Measurements from ENCODE around the gene E2F4.
A peak's percentile ranks its signal among the peaks of the same experiment; 100 is the strongest.

Gene E2F4

GRCh38 chr16:67226295-67226803, 34.4 kb downstream of the E2F4 start:
- DNase-seq (ENCODE audit: low read depth): no peak

DNA sequence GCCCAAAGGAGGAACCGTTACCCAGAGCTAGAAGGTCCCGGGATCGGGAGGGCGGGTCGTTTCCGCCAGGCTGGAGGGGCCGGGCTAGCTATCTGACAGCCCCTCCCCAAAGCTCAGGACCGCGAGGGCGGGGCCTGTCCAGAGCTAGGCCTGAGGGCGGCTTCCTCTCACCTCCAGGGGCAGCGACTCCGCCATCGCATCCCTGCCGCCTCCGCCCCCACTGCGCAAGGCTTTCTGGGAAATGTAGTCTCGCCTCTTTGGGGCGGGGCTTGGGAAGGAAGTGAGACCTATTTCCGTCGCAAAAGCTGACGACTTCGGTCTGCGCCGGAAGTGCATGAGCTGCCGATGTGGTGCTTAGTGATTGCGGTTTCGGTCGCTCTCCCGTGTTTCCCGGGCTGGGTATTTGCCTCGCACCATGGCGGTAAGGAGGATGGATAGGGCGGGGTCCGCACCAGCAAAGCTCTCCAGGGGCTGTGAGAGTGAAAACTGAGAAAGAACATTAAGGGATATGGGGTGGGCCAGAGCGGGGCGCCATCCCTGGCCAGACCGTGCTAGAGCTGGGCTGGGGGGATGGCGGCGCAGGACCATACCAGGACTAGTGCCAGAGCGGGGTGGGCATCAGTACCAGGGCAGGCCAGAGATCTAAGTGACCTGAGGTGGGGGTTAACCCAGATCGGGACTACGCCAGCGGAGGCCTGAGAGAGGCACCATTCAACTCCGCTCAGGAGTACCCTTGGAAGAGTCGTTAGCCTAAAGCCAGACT, 35.0 kb downstream of the E2F4 start, which contains the start of gene TMEM208:
TMEM208 (plus strand) TSS at position 327 of the 763 bp plus-strand sequence; CDS start at position 416, 89 bp downstream.
- DNase-seq (ENCODE audit: low read depth): peak; percentile 87
- peak; percentile 18 for TF ChIP-seq CTCF (conservative IDR thresholded peaks at IDR 0.05; ENCODE audit: low read depth, low read length)
- peak within 1 kb of the TSS; percentile 98 for H3K4me3 ChIP-seq (ENCODE audit: low read length)

More at GRCh38 chr16:67226295-67226803, 34.4 kb downstream of the E2F4 start:
- H3K4me3 ChIP-seq (ENCODE audit: low read length): peak overlapping the region; percentile 98
- no peak for TF ChIP-seq CTCF (conservative IDR thresholded peaks at IDR 0.05; ENCODE audit: low read depth, low read length)

- H3K4me3 ChIP-seq (ENCODE audit: low read length): peak overlapping the region; percentile 98
- no peak for TF ChIP-seq CTCF (conservative IDR thresholded peaks at IDR 0.05; ENCODE audit: low read depth, low read length)
- no peak for DNase-seq (ENCODE audit: low read depth)
Observed at GRCh38 chr16:67227567-67227921, 35.6 kb downstream of the E2F4 start.

DNA sequence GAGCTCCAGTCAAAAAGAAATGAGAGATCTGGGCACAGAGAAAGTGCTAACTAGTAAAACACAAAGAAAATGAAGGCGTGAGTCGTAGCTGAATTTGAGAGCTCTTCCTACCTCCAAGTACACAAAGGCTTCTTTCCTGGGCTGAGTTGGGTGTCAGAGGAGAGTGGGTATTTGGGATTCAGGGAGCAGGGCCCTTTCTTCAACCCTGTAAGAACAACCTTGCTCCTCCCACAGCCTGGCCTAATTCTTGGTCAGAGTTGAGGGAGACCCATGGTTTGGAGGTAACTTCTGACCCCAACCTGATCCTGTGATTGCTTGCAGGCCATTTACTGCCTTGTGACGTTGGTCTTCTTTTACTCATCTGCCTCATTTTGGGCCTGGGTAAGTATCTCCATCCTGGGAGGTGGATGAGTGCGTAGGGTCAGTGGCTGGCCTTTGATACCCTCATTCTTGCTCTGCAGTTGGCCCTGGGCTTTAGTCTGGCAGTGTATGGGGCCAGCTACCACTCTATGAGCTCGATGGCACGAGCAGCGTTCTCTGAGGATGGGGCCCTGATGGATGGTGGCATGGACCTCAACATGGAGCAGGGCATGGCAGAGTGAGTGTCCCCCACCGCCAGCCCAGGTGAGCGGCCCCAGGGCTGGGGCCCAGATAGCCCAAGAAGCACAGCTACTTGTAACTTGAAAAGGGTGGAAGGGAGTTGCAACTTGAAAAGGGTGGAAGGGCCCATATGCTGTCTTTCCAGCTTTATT, 36.3 kb downstream of the E2F4 start:
- peak overlapping the region; percentile 98 for H3K4me3 ChIP-seq (ENCODE audit: low read length)
- no peak for DNase-seq (ENCODE audit: low read depth)
- no peak for TF ChIP-seq CTCF (conservative IDR thresholded peaks at IDR 0.05; ENCODE audit: low read depth, low read length)

DNA sequence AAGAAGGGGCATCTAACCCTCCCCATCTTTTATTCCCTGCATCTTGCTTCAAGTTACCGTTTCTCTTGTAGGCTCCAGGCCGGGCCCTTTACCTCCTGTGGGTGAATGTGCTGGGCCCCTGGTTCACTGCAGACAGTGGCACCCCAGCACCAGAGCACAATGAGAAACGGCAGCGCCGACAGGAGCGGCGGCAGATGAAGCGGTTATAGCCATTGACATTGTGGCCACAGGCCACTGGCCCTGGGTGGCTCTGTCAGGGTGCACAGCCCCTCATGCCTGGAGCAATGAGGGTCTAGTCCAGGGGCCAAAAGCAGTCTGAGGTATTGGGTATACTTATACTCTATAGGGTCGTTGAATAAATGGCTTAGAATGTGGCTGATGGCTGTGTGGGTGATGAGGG, 37.0 kb downstream of the E2F4 start:
- TF ChIP-seq CTCF (conservative IDR thresholded peaks at IDR 0.05; ENCODE audit: low read depth, low read length): no peak
- no peak overlapping the region for H3K4me3 ChIP-seq (ENCODE audit: low read length)
- no peak for DNase-seq (ENCODE audit: low read depth)

DNA sequence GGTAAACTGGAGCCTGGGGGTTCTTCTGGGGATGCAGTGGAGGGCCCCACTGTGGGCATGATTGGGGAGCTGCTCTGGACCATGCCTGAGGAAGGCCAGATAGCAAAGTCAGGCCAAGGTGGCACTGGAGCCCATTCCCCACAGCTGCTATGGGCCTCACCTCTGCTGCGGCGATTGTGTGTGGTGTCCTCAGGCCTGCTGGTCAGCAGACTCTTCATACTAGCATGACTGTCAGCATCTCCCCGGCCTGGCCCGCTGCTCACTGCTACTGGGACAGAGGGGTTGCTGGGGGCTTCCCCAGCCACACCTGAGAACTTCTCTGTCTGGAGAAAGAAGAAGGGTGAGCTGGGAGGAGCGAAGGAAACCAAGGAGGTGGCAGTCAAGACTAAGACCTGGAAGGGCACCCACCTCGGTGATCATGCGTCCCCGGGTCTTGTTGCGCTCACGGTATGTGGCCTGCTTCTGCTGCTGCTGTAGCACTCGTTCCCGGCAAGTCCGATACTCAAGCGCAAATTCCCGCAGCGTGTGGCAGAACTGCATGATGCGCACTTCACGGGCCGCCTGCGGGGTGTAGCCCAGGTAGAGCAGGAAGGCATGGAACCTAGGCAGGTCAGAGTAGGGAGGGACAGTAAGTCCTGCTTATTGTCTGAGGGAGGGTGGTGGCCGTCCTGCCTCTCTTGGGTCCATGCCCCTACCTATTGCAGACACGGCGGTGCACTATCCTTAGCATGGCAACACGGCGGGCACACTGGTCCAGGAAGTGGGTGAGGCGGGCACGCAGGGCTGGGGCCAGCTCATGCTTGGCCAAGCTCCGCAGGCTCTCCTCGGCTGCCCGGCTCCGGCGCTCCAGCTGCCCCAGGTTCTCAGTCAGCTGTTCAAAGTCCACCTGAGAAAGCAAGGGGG, 38.2 kb downstream of the E2F4 start:
- no peak for TF ChIP-seq CTCF (conservative IDR thresholded peaks at IDR 0.05; ENCODE audit: low read depth, low read length)
- no peak for DNase-seq (ENCODE audit: low read depth)
- no peak overlapping the region for H3K4me3 ChIP-seq (ENCODE audit: low read length)
